GM12891 (cell line): ENCODE data around the gene IRF3.

Experiments
- POLR2A ChIP-seq: IDR thresholded peaks from 2 replicates; pipeline ENCODE4 v1.6.1; 2011; ENCODE audit warnings: low read depth, low read length, control low read depth
- POLR2AphosphoS5 ChIP-seq: IDR thresholded peaks from 2 replicates; pipeline ENCODE4 v1.6.1; 2011; ENCODE audit warnings: low read depth, low read length, control low read depth
- TAF1 ChIP-seq: IDR thresholded peaks from 2 replicates; pipeline ENCODE4 v1.6.1; 2011; ENCODE audit warnings: low read depth, low read length, control low read depth

GRCh38 chr19:49696115-49696514 is 30.5 kb upstream of the IRF3 start:
- TF ChIP-seq POLR2AphosphoS5 (no peak), TAF1 (no peak), POLR2A (no peak)
